Measurements from ENCODE around the gene CFAP20DC.

Gene CFAP20DC

DNA sequence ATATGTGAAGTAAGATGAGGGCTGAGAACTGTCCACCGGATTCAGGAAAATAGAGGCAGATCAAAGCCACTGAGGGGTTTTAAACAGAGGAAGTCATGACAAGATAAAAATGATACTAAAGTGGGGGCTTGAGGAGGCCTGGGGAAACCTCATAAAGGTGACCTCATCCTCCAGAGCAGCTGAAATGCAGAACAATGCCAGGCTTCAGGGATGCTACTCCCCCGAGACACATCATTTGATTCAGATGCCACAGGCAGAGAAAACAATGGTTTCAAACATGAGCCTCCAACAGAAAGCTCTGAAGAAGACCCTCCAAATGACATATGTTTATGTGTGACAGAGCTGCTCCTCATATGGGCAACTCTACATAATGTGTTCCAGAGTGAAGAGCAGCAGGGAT, 6.4 kb downstream of the CFAP20DC start:
- in situ Hi-C loops (cut with HindIII; ENCODE audit: low pct_ligation_motif_present, low pct_unique_long_range_greater_than_20kb, low sequenced_read_pairs) = no loop called here
- no peak for DNase-seq

GRCh38 chr3:59040902-59041301, 8.9 kb downstream of the CFAP20DC start:
- no peak for DNase-seq
- in situ Hi-C loops (cut with HindIII; ENCODE audit: low pct_ligation_motif_present, low pct_unique_long_range_greater_than_20kb, low sequenced_read_pairs) = no loop called here

- in situ Hi-C loops (cut with HindIII; ENCODE audit: low pct_ligation_motif_present, low pct_unique_long_range_greater_than_20kb, low sequenced_read_pairs) = no loop called here
- no peak for DNase-seq
Observed at GRCh38 chr3:59027607-59028006, 22.2 kb downstream of the CFAP20DC start.

GRCh38 chr3:59023612-59024011, 26.2 kb downstream of the CFAP20DC start:
- no peak for DNase-seq
- in situ Hi-C loops (cut with HindIII; ENCODE audit: low pct_ligation_motif_present, low pct_unique_long_range_greater_than_20kb, low sequenced_read_pairs) = no loop called here

- in situ Hi-C loops (cut with HindIII; ENCODE audit: low pct_ligation_motif_present, low pct_unique_long_range_greater_than_20kb, low sequenced_read_pairs) = no loop called here
- peak; percentile 73 for DNase-seq
Observed at GRCh38 chr3:59017617-59017984, 32.2 kb downstream of the CFAP20DC start.

DNA sequence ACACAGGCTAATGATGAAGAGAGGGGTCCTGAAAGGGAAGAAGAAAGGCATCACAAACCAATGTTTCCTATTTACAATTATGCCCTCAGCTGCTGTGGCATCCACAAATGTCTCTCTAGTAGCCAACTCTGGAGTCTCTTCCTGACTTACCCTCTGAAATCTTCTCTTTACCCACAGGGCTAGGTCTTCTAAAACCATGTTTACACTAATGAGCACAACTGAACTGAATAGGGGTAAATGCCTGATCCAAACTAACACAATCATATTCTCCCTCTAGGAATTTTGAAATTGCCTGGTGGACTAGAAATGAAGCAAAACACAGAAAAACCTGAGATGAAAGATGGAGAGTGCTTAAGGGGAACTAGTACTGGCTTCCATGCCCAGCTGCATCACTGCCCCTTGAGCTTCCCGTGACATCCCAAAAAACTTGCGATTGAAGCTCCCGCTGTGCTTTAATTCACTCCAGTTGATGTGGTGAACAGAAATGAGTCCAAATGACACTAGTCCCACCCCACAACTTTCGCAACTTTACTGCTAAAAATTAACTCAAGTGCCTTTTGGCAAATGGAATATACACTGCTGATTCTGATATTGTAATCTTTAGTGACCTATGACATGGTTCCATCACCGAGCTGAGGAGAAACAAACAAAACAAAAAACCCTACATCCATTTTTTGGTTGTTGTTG, 32.8 kb downstream of the CFAP20DC start:
- peak; percentile 69 for DNase-seq
- in situ Hi-C loops (cut with HindIII; ENCODE audit: low pct_ligation_motif_present, low pct_unique_long_range_greater_than_20kb, low sequenced_read_pairs) = no loop called here

GRCh38 chr3:59013611-59014010, 36.2 kb downstream of the CFAP20DC start:
- no peak for DNase-seq
- in situ Hi-C loops (cut with HindIII; ENCODE audit: low pct_ligation_motif_present, low pct_unique_long_range_greater_than_20kb, low sequenced_read_pairs) = no loop called here

- peak; percentile 43 for DNase-seq
- in situ Hi-C loops (cut with HindIII; ENCODE audit: low pct_ligation_motif_present, low pct_unique_long_range_greater_than_20kb, low sequenced_read_pairs) = no loop called here
Observed at GRCh38 chr3:59006634-59007517, 42.9 kb downstream of the CFAP20DC start.

- in situ Hi-C loops (cut with HindIII; ENCODE audit: low pct_ligation_motif_present, low pct_unique_long_range_greater_than_20kb, low sequenced_read_pairs) = no loop called here
- DNase-seq = no peak
Observed at GRCh38 chr3:59001675-59002074, 48.1 kb downstream of the CFAP20DC start.

DNA sequence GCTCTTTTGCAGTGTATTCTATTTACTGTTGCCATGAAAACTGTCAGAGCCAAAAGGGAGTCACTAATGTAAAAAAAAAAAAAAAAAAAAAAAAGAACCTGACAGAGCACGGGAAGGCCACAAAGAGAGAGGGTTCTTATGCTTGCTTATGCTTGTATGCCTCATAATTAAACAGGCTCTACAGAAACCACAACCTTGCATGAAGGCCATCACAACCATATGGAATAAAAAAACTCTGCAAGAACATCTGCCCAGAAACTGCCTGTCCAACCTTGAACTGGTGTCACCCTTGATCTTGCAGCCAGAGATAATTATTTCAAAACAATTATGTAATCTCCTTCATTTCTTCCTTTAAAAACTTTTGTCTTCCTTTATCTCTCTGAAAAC, 50.1 kb downstream of the CFAP20DC start:
- DNase-seq = no peak
- in situ Hi-C loops (cut with HindIII; ENCODE audit: low pct_ligation_motif_present, low pct_unique_long_range_greater_than_20kb, low sequenced_read_pairs) = no loop called here

DNA sequence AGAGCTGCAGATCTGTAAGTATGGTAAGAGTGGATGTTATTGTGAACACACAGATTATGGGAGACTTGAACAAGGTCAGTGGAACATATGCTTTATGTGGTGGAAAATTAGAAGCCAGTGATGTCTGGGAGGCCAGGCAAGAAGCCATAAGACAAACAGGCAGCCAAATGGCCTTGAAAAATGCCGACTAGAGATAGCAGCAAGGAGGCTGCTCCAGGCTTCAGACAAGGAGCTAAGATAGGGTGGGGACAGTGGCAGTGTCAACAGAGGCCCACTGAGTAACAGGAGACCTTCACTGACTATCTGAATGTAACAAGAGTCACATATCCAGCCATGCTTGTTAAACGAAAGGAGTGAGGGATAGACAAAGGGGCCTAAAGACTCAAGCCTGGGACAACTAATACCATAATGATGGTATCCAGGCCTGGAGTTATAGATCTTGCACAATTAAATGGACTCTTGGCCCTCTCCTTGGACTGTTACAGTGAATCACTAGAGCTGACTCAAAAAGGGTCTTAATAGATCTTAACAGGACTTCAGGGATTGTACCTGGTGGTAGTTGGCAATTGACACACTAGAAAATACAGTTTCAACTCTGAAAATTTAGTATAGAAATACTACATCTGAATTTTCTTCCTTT, 50.6 kb downstream of the CFAP20DC start:
- in situ Hi-C loops (cut with HindIII; ENCODE audit: low pct_ligation_motif_present, low pct_unique_long_range_greater_than_20kb, low sequenced_read_pairs) = no loop called here
- no peak for DNase-seq

- in situ Hi-C loops (cut with HindIII; ENCODE audit: low pct_ligation_motif_present, low pct_unique_long_range_greater_than_20kb, low sequenced_read_pairs) = no loop called here
- peak; percentile 89 for DNase-seq
Observed at GRCh38 chr3:58998476-58999117, 51.2 kb downstream of the CFAP20DC start.

DNA sequence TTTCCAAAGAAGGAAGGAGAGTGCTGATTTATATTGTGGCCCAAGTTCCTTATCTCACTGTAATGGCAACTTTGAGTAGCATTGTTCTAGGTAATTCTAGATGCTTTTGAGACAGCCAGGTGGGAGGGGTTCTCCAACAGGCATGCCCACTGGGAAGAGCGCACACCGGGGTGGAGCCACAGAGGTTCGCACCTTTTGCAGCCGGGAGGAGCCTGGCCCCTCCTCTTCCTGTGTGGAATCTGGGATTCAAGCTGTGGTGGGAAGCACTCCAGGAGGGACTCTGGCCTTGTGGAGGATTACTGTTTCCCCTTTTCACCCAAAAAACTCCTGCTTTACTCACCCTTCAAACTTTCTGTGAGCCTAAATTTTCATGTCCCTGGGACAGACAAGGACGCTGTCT, 53.1 kb downstream of the CFAP20DC start:
- in situ Hi-C loops (cut with HindIII; ENCODE audit: low pct_ligation_motif_present, low pct_unique_long_range_greater_than_20kb, low sequenced_read_pairs) = no loop called here
- no peak for DNase-seq

DNA sequence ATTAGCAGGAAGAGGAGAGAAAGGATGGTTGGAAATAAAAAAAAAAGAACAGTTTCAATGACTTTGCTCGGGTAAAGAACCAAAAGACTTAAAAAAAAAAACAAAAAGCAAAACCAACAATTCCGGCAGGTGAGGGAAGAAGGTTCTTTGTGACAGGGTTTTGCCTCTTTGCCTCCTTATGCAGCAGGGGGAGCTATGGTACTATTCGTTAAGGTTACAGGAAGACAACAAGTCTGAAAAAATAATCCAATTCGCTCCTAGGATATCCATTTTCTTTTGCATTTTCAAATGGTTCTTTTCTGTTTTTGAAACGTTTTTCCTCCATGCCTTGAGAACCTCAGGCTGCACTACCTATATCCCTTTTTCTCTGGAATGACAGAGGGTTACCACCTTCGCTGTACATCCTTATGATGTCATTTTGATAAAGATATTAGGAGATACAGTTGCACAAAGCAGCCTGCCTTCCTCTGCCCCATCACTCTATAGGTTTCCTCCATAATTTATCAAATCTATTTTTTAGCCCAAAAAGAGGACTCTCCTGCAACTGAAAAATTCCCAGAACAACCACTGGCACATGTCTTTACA, 55.0 kb downstream of the CFAP20DC start:
- in situ Hi-C loops (cut with HindIII; ENCODE audit: low pct_ligation_motif_present, low pct_unique_long_range_greater_than_20kb, low sequenced_read_pairs) = no loop called here

GRCh38 chr3:58993547-58993946, 56.3 kb downstream of the CFAP20DC start:
- in situ Hi-C loops (cut with HindIII; ENCODE audit: low pct_ligation_motif_present, low pct_unique_long_range_greater_than_20kb, low sequenced_read_pairs) = no loop called here
- DNase-seq = no peak

More for the DNA sequence above, 55.0 kb downstream of the CFAP20DC start:
- peak; percentile 76 for DNase-seq

DNA sequence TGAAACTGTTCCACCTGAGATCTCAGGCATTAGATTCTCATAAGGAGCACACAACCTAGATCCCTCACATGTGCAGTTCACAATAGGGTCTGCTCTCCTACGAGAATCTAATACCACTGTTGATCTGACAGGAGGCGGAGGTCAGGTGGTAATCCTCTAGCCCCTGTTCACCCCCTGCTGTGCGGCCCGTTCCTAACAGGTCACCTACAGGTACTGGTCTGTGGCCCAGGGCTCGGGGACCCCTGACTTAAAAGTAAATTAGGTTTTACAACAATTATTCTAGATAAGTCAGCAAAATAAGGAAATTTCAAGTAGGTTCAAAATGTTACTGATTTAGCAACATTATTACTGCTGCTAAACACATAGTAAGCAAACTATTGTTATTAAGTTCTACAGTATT, 58.2 kb downstream of the CFAP20DC start:
- no peak for DNase-seq
- in situ Hi-C loops (cut with HindIII; ENCODE audit: low pct_ligation_motif_present, low pct_unique_long_range_greater_than_20kb, low sequenced_read_pairs) = no loop called here

DNA sequence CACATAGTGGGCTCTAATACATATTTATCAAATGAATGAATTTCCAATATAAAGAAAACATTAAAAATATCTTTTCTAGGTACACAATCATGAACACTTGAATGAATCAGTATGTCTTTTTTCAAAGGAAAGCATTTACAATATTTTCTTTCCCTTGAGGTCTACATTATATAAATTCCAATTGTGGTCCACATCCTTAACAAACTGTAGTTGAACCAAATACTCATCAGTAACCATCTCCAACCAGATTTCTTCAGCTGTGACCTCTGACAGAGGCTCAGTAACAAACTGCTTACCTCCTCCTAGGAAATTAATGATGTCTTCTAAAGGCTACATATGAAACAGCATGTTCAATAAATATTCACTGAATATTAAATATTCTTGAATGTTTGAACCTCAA, 58.8 kb downstream of the CFAP20DC start:
- DNase-seq = no peak
- in situ Hi-C loops (cut with HindIII; ENCODE audit: low pct_ligation_motif_present, low pct_unique_long_range_greater_than_20kb, low sequenced_read_pairs) = no loop called here

DNA sequence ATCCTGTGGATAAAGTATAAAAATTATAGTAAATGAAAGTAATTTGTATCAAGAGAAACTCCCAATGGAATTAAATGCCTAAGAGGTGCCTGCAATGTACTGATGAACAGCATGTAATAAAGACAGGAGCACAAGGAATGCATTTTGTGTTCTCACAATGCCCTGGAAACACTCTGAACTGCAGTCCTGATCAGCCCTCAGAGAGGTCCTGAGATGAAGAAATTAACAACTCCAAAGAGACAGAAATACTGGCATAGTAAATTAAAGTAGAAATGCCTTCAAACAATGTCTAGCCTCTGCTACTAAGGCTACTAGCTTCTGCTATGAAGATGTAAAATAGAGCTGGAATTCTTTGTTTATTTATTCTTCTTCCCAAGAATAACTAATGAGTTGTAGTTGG, 59.9 kb downstream of the CFAP20DC start:
- in situ Hi-C loops (cut with HindIII; ENCODE audit: low pct_ligation_motif_present, low pct_unique_long_range_greater_than_20kb, low sequenced_read_pairs) = no loop called here

DNA sequence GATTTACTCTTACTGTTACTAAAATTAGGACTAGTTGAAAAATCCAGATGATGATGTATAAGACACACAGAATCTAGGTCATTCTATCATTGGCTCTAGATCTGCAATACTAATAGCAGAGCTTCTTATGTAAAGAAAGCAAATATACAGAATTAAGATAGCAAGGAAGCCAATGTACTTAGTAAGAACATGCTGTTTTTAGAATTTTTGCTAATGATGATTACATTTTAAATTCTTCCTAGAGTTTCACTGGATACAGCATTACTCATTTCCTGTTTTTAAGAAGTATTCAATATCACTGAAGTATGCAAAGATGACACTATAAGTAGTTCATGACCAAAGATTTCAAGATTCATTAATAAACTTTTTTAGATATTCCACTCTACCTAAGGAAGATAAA, 60.7 kb downstream of the CFAP20DC start:
- in situ Hi-C loops (cut with HindIII; ENCODE audit: low pct_ligation_motif_present, low pct_unique_long_range_greater_than_20kb, low sequenced_read_pairs) = no loop called here
- no peak for DNase-seq

More for the DNA sequence above, 59.9 kb downstream of the CFAP20DC start:
- no peak for DNase-seq
